Activated CD8-positive, alpha-beta memory T cell treated with anti-CD3 and anti-CD28 coated beads for 36 hours (primary cell): ENCODE data around the gene PTK6. TPM values are rescaled to one million over a fixed set of nuclear protein-coding genes. Genes with fewer than 3 reads are reported as not detected.
"Not testable (repeated sequence)": the region's sequence is repeated elsewhere in the genome, so short reads cannot be mapped to it uniquely, and the experiment has no call there.

Experiments
- CTCF ChIA-PET: fragments of 350-600 bp; sonication (Branson Sonifier 250); formaldehyde crosslinking; loops from one replicate; lab custom pipeline; 2021; ENCODE audit warnings: antibody characterized with exemption; lab: Charles Lee
- POLR2A ChIA-PET: fragments of 350-600 bp; sonication (Branson Sonifier 250); formaldehyde crosslinking; loops from one replicate; lab custom pipeline; 2021; ENCODE audit warnings: antibody characterized with exemption; lab: Charles Lee
- total RNA-seq, 2 experiments: library from RNA; stranded (reverse); gene quantifications; one replicate each; pipeline ENCODE4 v1.2.3, GENCODE V29; 2021

Gene PTK6
- total RNA-seq, 2 experiments from 2014 or later: 0.15 TPM

DNA sequence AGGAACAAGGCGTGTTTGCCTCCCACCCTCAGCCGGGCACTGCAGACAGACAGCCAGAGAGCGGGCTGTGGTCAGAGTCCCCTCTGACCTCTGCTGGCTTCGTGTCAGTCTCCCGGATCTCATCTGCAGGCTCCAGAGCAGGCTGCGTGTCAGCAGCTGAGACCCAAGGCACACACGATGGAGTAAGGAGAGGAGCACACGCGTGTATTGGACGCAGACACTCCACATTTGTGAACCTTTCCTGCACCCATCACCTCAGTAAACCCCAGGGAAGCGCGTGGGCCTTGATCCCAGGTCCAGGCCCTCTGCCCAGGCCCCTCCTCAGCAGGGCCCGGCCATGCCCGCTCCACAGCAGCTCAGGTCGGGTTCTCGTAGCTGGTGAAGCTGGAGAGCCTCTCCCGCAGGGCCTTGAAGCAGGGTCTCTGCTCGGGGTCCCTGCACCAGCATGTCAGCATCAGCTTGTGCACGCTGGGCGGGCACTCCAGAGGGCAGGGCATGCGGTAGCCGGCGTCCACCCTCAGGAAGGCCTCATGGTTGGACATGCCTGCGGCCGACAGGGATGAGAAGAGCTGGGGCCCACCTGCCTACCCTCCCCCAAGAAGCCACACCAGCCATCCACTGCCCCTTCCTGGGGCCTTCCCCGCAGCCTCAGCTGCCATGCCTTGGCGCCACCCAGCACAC lies 7.9 kb downstream of the PTK6 start:
- CTCF ChIA-PET: interaction anchor here (0.6 to 1.9 kb wide), 2 partner anchors 8 to 33 kb away, joined by 3 to 7 read pairs; partner anchors contain the start of gene PPDPF
- POLR2A ChIA-PET: interaction anchor here (0.5 to 0.9 kb wide), 2 partner anchors 9 to 127 kb away, joined by 3 read pairs; no protein-coding TSS in a partner anchor

DNA sequence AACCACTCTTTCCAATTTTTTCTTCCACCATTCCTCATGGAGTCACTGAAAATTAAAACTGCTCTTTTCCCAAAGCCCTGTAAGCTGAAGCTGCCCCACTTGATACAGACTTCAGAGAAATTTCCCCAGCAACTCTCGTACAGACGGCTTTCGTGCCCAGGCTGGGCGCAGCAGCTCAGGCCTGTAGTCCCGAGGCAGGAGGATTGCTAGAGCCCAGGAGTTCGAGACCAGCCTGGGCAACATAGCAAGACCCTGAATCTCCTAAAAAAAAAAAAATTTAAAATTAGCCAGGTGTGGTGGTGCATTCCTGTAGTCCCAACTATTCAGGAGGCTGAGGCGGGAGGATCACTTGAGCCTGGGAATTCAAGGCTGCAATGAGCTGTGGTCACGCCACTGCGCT lies 10.0 kb downstream of the PTK6 start:
- POLR2A ChIA-PET: no interaction called here
- CTCF ChIA-PET: no interaction called here

DNA sequence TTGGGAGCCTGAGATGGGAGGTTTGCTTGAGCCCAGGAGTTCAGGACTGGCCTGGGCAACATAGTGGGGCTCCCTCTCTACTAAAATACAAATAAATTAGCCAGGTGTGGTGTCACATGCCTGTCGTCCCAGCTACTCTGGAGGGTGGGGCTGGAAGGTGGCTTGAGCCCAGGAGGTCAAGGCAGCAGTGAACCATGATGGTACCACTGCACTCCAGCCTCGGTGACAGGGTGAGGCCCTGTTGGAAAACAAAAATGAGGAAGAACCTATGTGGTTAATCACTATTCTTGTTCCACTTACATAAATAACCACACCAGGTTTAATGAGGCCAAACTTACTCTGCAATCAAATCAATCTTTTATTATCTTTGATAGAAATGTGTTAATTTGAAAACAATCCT lies 11.2 kb downstream of the PTK6 start:
- CTCF ChIA-PET: no interaction called here
- POLR2A ChIA-PET: no interaction called here

DNA sequence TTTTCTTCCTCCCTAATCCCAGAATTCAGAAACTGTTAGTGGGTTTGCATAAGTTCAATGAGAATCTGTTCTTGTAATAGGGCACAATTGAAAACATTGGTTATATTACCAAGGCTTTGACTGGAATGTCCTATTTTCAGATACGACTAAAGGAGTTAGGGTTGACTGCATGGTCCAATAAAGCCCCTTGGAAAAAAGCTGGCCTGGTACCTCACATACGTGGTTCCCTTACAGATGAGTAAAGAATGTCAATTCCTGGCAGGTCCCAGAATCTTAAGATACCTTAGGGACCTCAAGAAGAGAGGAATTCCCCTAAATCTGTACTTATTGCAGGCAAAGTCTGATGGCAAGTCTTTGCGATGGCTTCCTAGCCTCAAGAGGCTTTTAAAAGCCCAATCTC lies 12.0 kb downstream of the PTK6 start:
- POLR2A ChIA-PET: no interaction called here
- CTCF ChIA-PET: interaction anchor here (5.4 kb wide), 1 partner anchor 12 kb away, joined by 32 read pairs; the partner anchor contains the start of gene PTK6

DNA sequence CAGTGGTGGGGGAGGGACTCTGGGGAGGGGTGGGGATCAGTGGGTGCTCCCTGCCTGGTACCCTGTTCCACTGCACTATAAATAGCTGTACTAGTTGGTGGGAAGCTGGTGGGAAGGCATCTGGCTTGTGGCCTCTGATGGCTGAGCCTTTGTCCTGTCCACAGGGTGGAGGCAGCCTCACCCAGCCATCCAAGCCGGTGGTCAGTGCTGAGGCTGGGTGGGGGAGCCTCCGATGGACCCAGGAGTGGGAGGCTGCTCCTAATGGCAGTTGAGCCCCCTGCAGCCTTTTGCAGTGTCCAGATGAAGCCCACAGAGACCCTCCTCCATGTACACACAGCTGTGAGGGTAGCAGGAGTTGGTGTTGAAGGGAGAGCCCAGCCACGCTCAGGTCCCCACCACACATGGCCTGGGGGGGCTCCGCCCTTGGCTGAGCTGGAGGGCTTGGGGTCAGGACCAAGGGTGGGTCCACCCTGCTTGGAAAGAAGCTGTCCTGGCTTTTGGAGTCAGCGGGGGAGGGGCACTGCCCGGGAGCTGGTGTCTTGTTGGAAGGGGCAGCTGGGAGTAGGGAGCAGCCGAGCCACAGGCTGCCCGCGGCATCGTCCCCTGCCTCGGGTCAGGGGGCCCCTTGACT lies 14.1 kb downstream of the PTK6 start:
- ChIA-PET CTCF (interaction anchor here (5.4 kb wide), 1 partner anchor 14 kb away, joined by 32 read pairs; the partner anchor contains the start of gene PTK6), POLR2A (interaction anchor here (0.8 to 4.2 kb wide), 3 partner anchors 14 to 341 kb away, joined by 3 to 31 read pairs (median 14); partner anchors contain the start of gene PTK6)

DNA sequence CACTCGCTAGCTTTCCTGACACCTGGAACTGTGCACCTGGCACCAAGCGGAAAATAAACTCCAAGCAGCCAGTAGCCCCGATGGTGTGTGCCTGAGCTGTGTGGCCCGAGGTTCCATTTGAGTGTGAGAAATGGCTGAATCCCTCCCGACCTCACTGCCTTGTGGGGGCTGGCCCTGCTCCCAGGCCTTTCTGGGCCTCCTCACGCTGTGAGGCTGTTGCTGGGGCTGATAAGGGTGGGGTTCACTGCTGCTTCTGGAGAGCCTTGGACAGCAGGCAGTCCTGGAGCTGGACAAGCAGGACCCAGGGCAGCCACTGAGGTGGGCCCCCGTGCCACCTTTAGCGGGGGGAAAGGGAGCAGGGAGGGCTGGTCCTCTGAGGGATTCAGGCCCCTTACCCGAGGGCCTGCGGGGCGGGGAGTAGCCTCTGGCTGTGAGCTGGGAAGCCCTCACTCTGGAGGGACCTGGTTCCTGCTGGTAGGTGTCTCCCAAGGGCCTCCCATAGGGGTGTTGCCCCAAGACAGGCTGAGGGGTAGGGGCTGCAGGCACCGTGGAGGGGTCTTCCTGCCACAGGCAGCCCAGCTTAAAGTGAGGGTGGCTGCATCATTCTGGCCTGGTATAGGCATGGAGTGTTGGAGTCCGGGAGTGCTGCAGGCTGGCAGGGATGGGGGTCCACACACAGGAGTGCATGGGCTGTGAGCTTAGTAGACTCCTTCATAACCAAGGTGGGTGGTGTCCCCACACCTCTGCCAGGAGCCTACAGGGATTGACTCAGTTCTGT lies 14.9 kb downstream of the PTK6 start:
- ChIA-PET POLR2A (interaction anchor here (0.9 to 4.2 kb wide), 4 partner anchors 15 to 51 kb away, joined by 3 to 31 read pairs (median 4); partner anchors contain the start of genes HELZ2 and PTK6), CTCF (interaction anchor here (0.7 to 5.4 kb wide), 3 partner anchors 15 to 341 kb away, joined by 3 to 32 read pairs (median 23); partner anchors contain the start of gene PTK6)

DNA sequence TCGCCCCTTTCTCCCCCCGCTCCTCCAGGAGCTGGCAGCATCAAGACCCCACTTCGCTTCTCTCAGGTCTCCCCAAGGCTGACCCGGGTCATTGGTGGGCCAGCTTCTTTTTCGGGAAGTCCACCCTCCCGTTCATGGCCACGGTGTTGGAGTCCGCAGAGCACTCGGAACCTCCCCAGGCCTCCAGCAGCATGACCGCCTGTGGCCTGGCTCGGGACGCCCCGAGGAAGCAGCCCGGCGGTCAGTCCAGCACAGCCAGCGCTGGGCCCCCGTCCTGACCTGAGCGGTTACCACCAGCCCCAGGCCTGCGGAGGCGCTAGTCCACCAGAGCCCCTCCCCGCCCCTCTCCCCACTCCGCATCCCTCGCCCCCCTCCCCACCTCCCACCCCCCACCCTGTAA lies 15.6 kb downstream of the PTK6 start:
- POLR2A ChIA-PET: interaction anchor here (0.6 to 4.2 kb wide), 17 partner anchors 9 to 541 kb away, joined by 3 to 31 read pairs (median 4); partner anchors contain the start of genes GMEB2, HELZ2, PRPF6 and PTK6
- CTCF ChIA-PET: interaction anchor here (0.7 to 5.4 kb wide), 5 partner anchors 8 to 341 kb away, joined by 3 to 32 read pairs (median 7); partner anchors contain the start of gene PTK6

- ChIA-PET CTCF (interaction anchor here (0.7 to 5.4 kb wide), 6 partner anchors 9 to 342 kb away, joined by 3 to 32 read pairs (median 5); partner anchors contain the start of gene PTK6), POLR2A (interaction anchor here (0.5 to 4.2 kb wide), 20 partner anchors 10 to 541 kb away, joined by 3 to 31 read pairs (median 4); partner anchors contain the start of genes GMEB2, HELZ2, PRPF6 and PTK6)
These were observed 16.1 kb downstream of the PTK6 start for GRCh38 chr20:63520934-63521601.

GRCh38 chr20:63520504-63520933 lies 16.7 kb downstream of the PTK6 start, which contains the start of gene PPDPF:
PPDPF (plus strand) TSS chr20:63520765; CDS start chr20:63521309, 544 bp downstream.
- ChIA-PET POLR2A (interaction anchor here (0.5 to 4.2 kb wide), 13 partner anchors 17 to 542 kb away, joined by 3 to 31 read pairs (median 4); partner anchors contain the start of genes GMEB2, HELZ2, PRPF6 and PTK6), CTCF (interaction anchor here (1.1 to 5.4 kb wide), 4 partner anchors 9 to 79 kb away, joined by 3 to 32 read pairs (median 15); partner anchors contain the start of gene PTK6)

DNA sequence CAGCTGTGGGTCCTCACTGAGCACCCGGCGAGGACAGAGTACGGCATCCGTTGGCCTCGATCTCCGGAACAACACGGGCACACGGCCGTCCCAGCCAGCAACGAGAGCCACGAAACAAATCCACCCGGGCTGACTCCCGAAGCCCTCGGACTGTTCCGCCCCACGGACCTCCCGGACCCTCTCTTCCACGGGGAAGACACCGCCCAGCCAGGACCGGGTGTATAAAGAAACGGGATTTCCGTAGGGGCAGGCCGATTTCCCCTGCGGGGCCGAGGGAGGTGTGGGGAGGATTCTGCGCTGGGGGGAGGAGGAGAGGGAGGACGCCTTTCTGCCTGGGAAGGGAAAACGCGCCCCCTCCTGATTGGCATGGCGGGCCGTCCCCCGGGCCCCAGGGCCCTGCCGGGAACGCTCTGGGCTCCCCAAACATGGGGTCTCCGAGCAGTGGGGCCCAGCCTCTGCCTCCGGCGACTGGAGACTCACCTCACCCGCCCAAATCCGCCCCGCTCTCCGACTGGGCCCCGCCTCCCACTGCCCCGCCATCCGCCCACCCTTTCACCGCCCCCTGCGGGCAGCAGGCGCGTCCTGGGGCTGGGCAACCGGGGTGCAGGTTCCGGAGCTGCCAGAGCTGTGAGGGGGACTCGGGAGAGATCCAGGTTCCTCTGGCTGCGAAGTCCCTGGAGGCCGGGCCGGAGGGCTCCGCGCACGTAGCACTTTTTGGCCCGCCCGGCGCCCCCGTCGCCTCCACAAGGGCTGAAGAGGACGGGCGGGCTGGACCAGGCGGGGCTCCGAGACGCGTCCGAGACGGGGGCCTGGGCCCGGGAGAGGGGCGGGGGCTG lies 17.3 kb downstream of the PTK6 start:
- CTCF ChIA-PET: interaction anchor here (0.7 to 5.4 kb wide), 6 partner anchors 10 to 78 kb away, joined by 3 to 32 read pairs (median 5); partner anchors contain the start of gene PTK6
- POLR2A ChIA-PET: interaction anchor here (0.6 to 4.2 kb wide), 6 partner anchors 17 to 543 kb away, joined by 3 to 31 read pairs (median 4); partner anchors contain the start of genes PRPF6, PTK6 and TCEA2

DNA sequence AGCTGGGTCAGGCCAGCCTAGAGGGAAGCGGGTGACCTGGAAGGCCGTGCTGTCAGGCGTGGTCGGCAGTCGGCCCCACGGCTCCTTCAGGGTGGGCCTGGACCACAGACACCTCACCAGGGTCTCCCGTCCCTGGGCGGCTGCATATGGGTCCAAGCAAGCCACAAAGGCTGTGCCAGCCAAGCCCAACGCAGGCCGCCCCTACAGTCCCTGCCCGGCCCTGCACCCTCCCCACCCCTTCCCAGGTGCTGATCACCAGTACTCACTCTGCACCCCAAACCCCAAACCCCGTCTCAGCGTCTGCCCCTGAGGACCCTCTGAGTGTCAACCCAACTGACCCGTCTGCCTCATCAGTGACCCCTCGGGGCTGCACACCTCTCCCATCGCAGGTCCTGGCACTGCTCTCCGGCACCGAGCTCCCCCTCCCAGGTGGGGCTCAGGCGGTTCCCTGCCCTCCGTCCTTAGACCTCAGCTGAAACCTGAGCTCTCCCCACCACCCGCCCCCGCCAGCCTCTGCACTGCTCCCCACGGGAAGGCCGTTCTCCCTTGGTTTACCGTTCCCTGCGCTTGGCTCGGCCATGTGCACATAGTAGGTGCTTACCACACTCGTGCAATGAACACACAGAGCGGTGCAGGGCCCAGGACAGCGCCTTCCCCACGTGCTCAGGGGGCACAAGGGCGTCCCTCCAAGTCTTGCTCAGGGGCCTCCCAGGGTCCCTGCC lies 18.1 kb downstream of the PTK6 start:
- CTCF ChIA-PET: interaction anchor here (0.7 to 1.1 kb wide), 3 partner anchors 19 to 23 kb away, joined by 3 to 4 read pairs (median 3); partner anchors contain the start of gene PTK6
- POLR2A ChIA-PET: no interaction called here

DNA sequence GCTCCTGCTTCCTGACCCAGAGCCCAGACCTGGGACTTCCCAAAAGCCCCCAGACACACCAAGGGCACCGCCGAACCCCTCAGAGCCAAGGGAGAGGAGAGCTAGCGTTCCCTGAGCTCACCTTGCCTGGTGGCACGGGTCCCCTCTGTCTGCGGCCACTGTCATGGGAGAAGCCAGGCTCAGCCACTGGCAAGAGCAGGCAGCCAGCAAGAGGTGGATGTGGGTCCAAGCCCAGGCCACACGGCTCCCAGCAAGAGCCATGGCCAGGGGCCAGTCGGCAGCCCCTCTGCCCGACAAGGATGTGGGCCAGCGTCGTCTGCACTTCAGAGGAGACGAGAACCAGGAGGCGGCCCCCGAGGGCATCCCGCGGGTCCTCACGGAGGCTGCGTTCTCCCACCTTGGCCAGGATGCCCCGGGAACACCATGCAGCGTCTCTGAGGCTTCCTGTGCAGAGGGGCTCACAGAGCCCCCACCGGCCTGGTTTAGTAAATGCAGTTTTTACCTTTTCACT lies 18.8 kb downstream of the PTK6 start:
- ChIA-PET CTCF (interaction anchor here (0.8 to 1.3 kb wide), 3 partner anchors 20 to 24 kb away, joined by 3 to 5 read pairs (median 4); partner anchors contain the start of gene PTK6), POLR2A (no interaction called here)

- ChIA-PET CTCF (interaction anchor here (0.8 to 1.3 kb wide), 3 partner anchors 12 to 23 kb away, joined by 3 to 5 read pairs (median 3); partner anchors contain the start of gene PTK6), POLR2A (no interaction called here)
These were observed 19.5 kb downstream of the PTK6 start for GRCh38 chr20:63517376-63518309.

- POLR2A ChIA-PET, CTCF ChIA-PET: not testable (repeated sequence)
These were observed 22.7 kb downstream of the PTK6 start for GRCh38 chr20:63514520-63514919.

- POLR2A ChIA-PET: no interaction called here
- CTCF ChIA-PET: no interaction called here
These were observed 24.0 kb downstream of the PTK6 start for GRCh38 chr20:63513207-63513606.
